Thymus (tissue), 2 donors: ENCODE data around the gene KRTAP19-7. TPM values are rescaled to one million over a fixed set of nuclear protein-coding genes. Genes with fewer than 3 reads are reported as not detected.

Source experiments
- polyA plus RNA-seq: library from polyadenylated mRNA; stranded (reverse); fragments of 200-250 nt; gene quantifications from one replicate; pipeline ENCODE4 v1.2.3, GENCODE V29; 2013
- total RNA-seq: library from RNA; stranded (reverse); fragments of 120-200 nt; gene quantifications from one replicate; pipeline ENCODE4 v1.2.4, GENCODE V29; 2013
- donor health status: healthy.

Gene KRTAP19-7
- total and polyA plus RNA-seq, 2 donors, result not detected

Other genes with a start within 250 kb of the KRTAP19-7 start
- not detected for gene KRTAP26-1, start 241.0 kb downstream of the KRTAP19-7 start, total RNA-seq
- gene KRTAP26-1, start 241.0 kb downstream of the KRTAP19-7 start, polyA plus RNA-seq, result 0.09 TPM
- gene KRTAP27-1, start 223.6 kb downstream of the KRTAP19-7 start, total RNA-seq, result not detected
- 0.07 TPM for gene KRTAP27-1, start 223.6 kb downstream of the KRTAP19-7 start, polyA plus RNA-seq
- not detected for gene KRTAP23-1, start 212.7 kb downstream of the KRTAP19-7 start, total RNA-seq
- gene KRTAP23-1, start 212.7 kb downstream of the KRTAP19-7 start, polyA plus RNA-seq, result not detected
- not detected for gene KRTAP13-2, start 189.0 kb downstream of the KRTAP19-7 start, total RNA-seq
- gene KRTAP13-2, start 189.0 kb downstream of the KRTAP19-7 start, polyA plus RNA-seq, result 0.80 TPM
- gene KRTAP13-1, start 165.3 kb downstream of the KRTAP19-7 start, total RNA-seq, result not detected
- 0.16 TPM for gene KRTAP13-1, start 165.3 kb downstream of the KRTAP19-7 start, polyA plus RNA-seq
- gene KRTAP13-3, start 135.4 kb downstream of the KRTAP19-7 start, total RNA-seq, result not detected
- gene KRTAP13-3, start 135.4 kb downstream of the KRTAP19-7 start, polyA plus RNA-seq, result not detected
- gene KRTAP13-4, start 131.1 kb downstream of the KRTAP19-7 start, total RNA-seq, result 0.05 TPM
- gene KRTAP13-4, start 131.1 kb downstream of the KRTAP19-7 start, polyA plus RNA-seq, result 0.34 TPM
- not detected for gene KRTAP15-1, start 121.0 kb downstream of the KRTAP19-7 start, total RNA-seq
- not detected for gene KRTAP15-1, start 121.0 kb downstream of the KRTAP19-7 start, polyA plus RNA-seq
- gene KRTAP19-1, start 80.9 kb downstream of the KRTAP19-7 start, total RNA-seq, result not detected
- gene KRTAP19-1, start 80.9 kb downstream of the KRTAP19-7 start, polyA plus RNA-seq, result 0.14 TPM
- not detected for gene KRTAP19-2, start 73.9 kb downstream of the KRTAP19-7 start, total RNA-seq
- not detected for gene KRTAP19-2, start 73.9 kb downstream of the KRTAP19-7 start, polyA plus RNA-seq
- not detected for gene KRTAP19-3, start 69.3 kb downstream of the KRTAP19-7 start, total RNA-seq
- gene KRTAP19-3, start 69.3 kb downstream of the KRTAP19-7 start, polyA plus RNA-seq, result 2.4 TPM
- gene KRTAP19-4, start 64.1 kb downstream of the KRTAP19-7 start, total RNA-seq, result not detected
- gene KRTAP19-4, start 64.1 kb downstream of the KRTAP19-7 start, polyA plus RNA-seq, result not detected
- gene KRTAP19-5, start 59.2 kb downstream of the KRTAP19-7 start, total RNA-seq, result 0.19 TPM
- 0.91 TPM for gene KRTAP19-5, start 59.2 kb downstream of the KRTAP19-7 start, polyA plus RNA-seq
- not detected for gene KRTAP19-6, start 19.4 kb downstream of the KRTAP19-7 start, total RNA-seq
- gene KRTAP19-6, start 19.4 kb downstream of the KRTAP19-7 start, polyA plus RNA-seq, result not detected
- gene KRTAP22-2, start 29.1 kb upstream of the KRTAP19-7 start, total RNA-seq, result not detected
- gene KRTAP22-2, start 29.1 kb upstream of the KRTAP19-7 start, polyA plus RNA-seq, result not detected
- gene KRTAP6-3, start 31.1 kb upstream of the KRTAP19-7 start, total RNA-seq, result not detected
- not detected for gene KRTAP6-3, start 31.1 kb upstream of the KRTAP19-7 start, polyA plus RNA-seq
- not detected for gene KRTAP6-2, start 37.6 kb upstream of the KRTAP19-7 start, total RNA-seq
- gene KRTAP6-2, start 37.6 kb upstream of the KRTAP19-7 start, polyA plus RNA-seq, result not detected
- gene KRTAP22-1, start 39.8 kb upstream of the KRTAP19-7 start, total RNA-seq, result not detected
- not detected for gene KRTAP22-1, start 39.8 kb upstream of the KRTAP19-7 start, polyA plus RNA-seq
- not detected for gene KRTAP6-1, start 52.6 kb upstream of the KRTAP19-7 start, total RNA-seq
- gene KRTAP6-1, start 52.6 kb upstream of the KRTAP19-7 start, polyA plus RNA-seq, result not detected
- not detected for gene KRTAP20-1, start 55.1 kb upstream of the KRTAP19-7 start, total RNA-seq
- not detected for gene KRTAP20-1, start 55.1 kb upstream of the KRTAP19-7 start, polyA plus RNA-seq
- not detected for gene KRTAP20-4, start 59.3 kb upstream of the KRTAP19-7 start, total RNA-seq
- gene KRTAP20-4, start 59.3 kb upstream of the KRTAP19-7 start, polyA plus RNA-seq, result not detected
- gene KRTAP20-2, start 73.9 kb upstream of the KRTAP19-7 start, total RNA-seq, result not detected
- gene KRTAP20-2, start 73.9 kb upstream of the KRTAP19-7 start, polyA plus RNA-seq, result not detected
- gene KRTAP20-3, start 81.5 kb upstream of the KRTAP19-7 start, total RNA-seq, result not detected
- not detected for gene KRTAP20-3, start 81.5 kb upstream of the KRTAP19-7 start, polyA plus RNA-seq
- gene KRTAP21-3, start 157.5 kb upstream of the KRTAP19-7 start, total RNA-seq, result not detected
- gene KRTAP21-3, start 157.5 kb upstream of the KRTAP19-7 start, polyA plus RNA-seq, result not detected
- gene KRTAP21-2, start 185.9 kb upstream of the KRTAP19-7 start, total RNA-seq, result not detected
- gene KRTAP21-2, start 185.9 kb upstream of the KRTAP19-7 start, polyA plus RNA-seq, result not detected
- not detected for gene KRTAP21-1, start 194.1 kb upstream of the KRTAP19-7 start, total RNA-seq
- not detected for gene KRTAP21-1, start 194.1 kb upstream of the KRTAP19-7 start, polyA plus RNA-seq